GM23338 (cell line): Measurements from ENCODE around the gene STX1B. TPM values are rescaled to one million over a fixed set of nuclear protein-coding genes. Genes with fewer than 3 reads are reported as not detected.

Experiments used
- ATAC-seq: fragments of 200-7000 bp; cut with Tn5 transposase; 3 replicates; pipeline ENCODE4 v1.9.1; 2020
- DNase-seq: peaks from one replicate; pipeline ENCODE4 v3.0.0-alpha.2; 2015; ENCODE audit warnings: low spot score
- H2AFZ ChIP-seq: fragments of 200-600 bp; sonication (generic); 2 replicates; pipeline ENCODE4 v1.8.0; 2016; ENCODE audit warnings: antibody characterized with exemption, mild to moderate bottlenecking, moderate library complexity
- H3F3A ChIP-seq: fragments of 200-600 bp; sonication (generic); replicated peaks from 2 replicates; pipeline ENCODE4 v1.8.0; 2017; ENCODE audit warnings: antibody characterized with exemption, mixed run types, low read depth
- H3K27ac ChIP-seq: fragments of 200-600 bp; sonication (generic); 2 replicates; pipeline ENCODE4 v1.6.1; 2016; ENCODE audit warnings: low read depth
- H3K27me3 ChIP-seq: fragments of 200-600 bp; sonication (generic); 2 replicates; pipeline ENCODE4 v1.8.0; 2016; ENCODE audit warnings: mild to moderate bottlenecking, mixed run types, moderate library complexity; ENCODE audit not compliant: insufficient read depth
- H3K36me3 ChIP-seq: fragments of 200-600 bp; sonication (generic); 2 replicates; pipeline ENCODE4 v1.8.0; 2016; ENCODE audit warnings: mild to moderate bottlenecking; ENCODE audit not compliant: insufficient read depth
- H3K4me1 ChIP-seq: fragments of 200-600 bp; sonication (generic); 2 replicates; pipeline ENCODE4 v1.8.0; 2016; ENCODE audit warnings: mild to moderate bottlenecking, moderate library complexity; ENCODE audit not compliant: insufficient read depth
- H3K4me2 ChIP-seq: fragments of 200-600 bp; sonication (generic); 2 replicates; pipeline ENCODE4 v1.7.1; 2017; ENCODE audit warnings: mixed run types
- H3K4me3 ChIP-seq: fragments of 200-600 bp; sonication (generic); 2 replicates; pipeline ENCODE4 v1.6.1; 2016; ENCODE audit warnings: mixed run types
- H3K79me2 ChIP-seq: fragments of 200-600 bp; sonication (generic); replicated peaks from 2 replicates; pipeline ENCODE4 v1.8.0; 2017; ENCODE audit warnings: mild to moderate bottlenecking; ENCODE audit not compliant: insufficient read depth
- H3K9me2 ChIP-seq: fragments of 200-600 bp; sonication (generic); 2 replicates; pipeline ENCODE4 v1.8.0; 2017; ENCODE audit not compliant: insufficient read depth
- H4K20me1 ChIP-seq: fragments of 200-600 bp; sonication (generic); replicated peaks from 2 replicates; pipeline ENCODE4 v1.8.0; 2017; ENCODE audit warnings: mild to moderate bottlenecking; ENCODE audit not compliant: insufficient read depth
- H3K27ac Mint-ChIP-seq: 2 replicates; pipeline ENCODE4 v1.8.0; 2020; ENCODE audit warnings: inconsistent platforms, mild to moderate bottlenecking, moderate library complexity, mixed read lengths
- H3K27me3 Mint-ChIP-seq: 3 replicates; pipeline ENCODE4 v1.8.0; 2022; ENCODE audit warnings: low read depth, mild to moderate bottlenecking, moderate library complexity, mixed read lengths, inconsistent platforms; ENCODE audit not compliant: insufficient read depth, poor library complexity
- H3K36me3 Mint-ChIP-seq: 3 replicates; pipeline ENCODE4 v1.8.0; 2021; ENCODE audit warnings: low read depth, mild to moderate bottlenecking, inconsistent platforms, moderate library complexity, mixed read lengths
- H3K4me1 Mint-ChIP-seq: 3 replicates; pipeline ENCODE4 v1.8.0; 2020; ENCODE audit warnings: mild to moderate bottlenecking, inconsistent platforms, mixed read lengths
- H3K4me3 Mint-ChIP-seq: 3 replicates; pipeline ENCODE4 v1.8.0; 2021; ENCODE audit warnings: moderate library complexity, mild to moderate bottlenecking, inconsistent platforms, mixed read lengths
- H3K9me3 Mint-ChIP-seq: 3 replicates; pipeline ENCODE4 v1.8.0; 2020; ENCODE audit warnings: moderate library complexity, mild to moderate bottlenecking, inconsistent platforms, mixed read lengths
- CREB1 ChIP-seq: fragments of 250-450 bp; sonication (Bioruptor Pico); IDR thresholded peaks from 2 replicates; pipeline ENCODE4 v1.5.0; 2020; ENCODE audit warnings: low read depth, mild to moderate bottlenecking, moderate library complexity
- EZH2 ChIP-seq: fragments of 200-600 bp; sonication (generic); IDR thresholded peaks from one replicate; pipeline ENCODE4 v1.8.0; 2017; ENCODE audit warnings: antibody characterized with exemption, mild to moderate bottlenecking, low read depth; ENCODE audit not compliant: unreplicated experiment
- EZH2phosphoT487 ChIP-seq: fragments of 200-600 bp; sonication (generic); IDR thresholded peaks from one replicate; pipeline ENCODE4 v1.8.1; 2018; ENCODE audit warnings: antibody characterized with exemption; ENCODE audit not compliant: unreplicated experiment
- JUNB ChIP-seq: IDR thresholded peaks from one replicate; pipeline ENCODE4 v1.6.1; 2016; ENCODE audit warnings: antibody characterized with exemption; ENCODE audit not compliant: unreplicated experiment
- POLR2AphosphoS5 ChIP-seq: IDR thresholded peaks from 2 replicates; pipeline ENCODE4 v1.6.1; 2016; ENCODE audit warnings: antibody characterized with exemption, low read depth
- REST ChIP-seq: IDR thresholded peaks from one replicate; pipeline ENCODE4 v1.6.1; 2018; ENCODE audit warnings: antibody characterized with exemption; ENCODE audit not compliant: unreplicated experiment
- ZNF114 ChIP-seq: fragments of 250-450 bp; sonication (Bioruptor Pico); IDR thresholded peaks from 2 replicates; pipeline ENCODE4 v1.5.0; 2020; ENCODE audit warnings: mild to moderate bottlenecking, moderate library complexity
- ZNF331 ChIP-seq: fragments of 250-450 bp; sonication (Bioruptor Pico); IDR thresholded peaks from 2 replicates; pipeline ENCODE4 v1.5.0; 2020; ENCODE audit warnings: low read depth, mild to moderate bottlenecking, moderate library complexity
- polyA plus RNA-seq: library from polyadenylated mRNA; unstranded; fragments of >200 nt; fragmentation: Nextera tagmentation; extraction: Ambion mirVana; gene quantifications from 2 replicates; pipeline ENCODE4 v1.2.1, GENCODE V29; 2016
- total RNA-seq: library from RNA; depleted of rRNA; stranded (reverse); fragments of >200 nt; shearing (Covaris generic); gene quantifications from 2 replicates; pipeline ENCODE4 v1.2.3, GENCODE V29; 2014
- TF ChIP-seq, protein P1 (sequence below), 2 experiments: fragments of 200-600 bp in 1 of 2; sonication (generic) in 1 of 2; conservative IDR thresholded peaks; 2 replicates each; pipeline versions ENCODE4 v1.5.1 to v1.6.1; 2016 to 2017; ENCODE audit warnings: antibody characterized with exemption in 2 of 2, low read depth in 2 of 2, mild to moderate bottlenecking in 2 of 2, moderate library complexity in 1 of 2
- TF ChIP-seq, protein P2 (sequence below): IDR thresholded peaks from 2 replicates; pipeline ENCODE4 v1.6.1; 2016; ENCODE audit warnings: antibody characterized with exemption

The STX1B gene
- total and polyA plus RNA-seq, 2 experiments from 2014 or later: 1.7 to 9.5 TPM

DNA sequence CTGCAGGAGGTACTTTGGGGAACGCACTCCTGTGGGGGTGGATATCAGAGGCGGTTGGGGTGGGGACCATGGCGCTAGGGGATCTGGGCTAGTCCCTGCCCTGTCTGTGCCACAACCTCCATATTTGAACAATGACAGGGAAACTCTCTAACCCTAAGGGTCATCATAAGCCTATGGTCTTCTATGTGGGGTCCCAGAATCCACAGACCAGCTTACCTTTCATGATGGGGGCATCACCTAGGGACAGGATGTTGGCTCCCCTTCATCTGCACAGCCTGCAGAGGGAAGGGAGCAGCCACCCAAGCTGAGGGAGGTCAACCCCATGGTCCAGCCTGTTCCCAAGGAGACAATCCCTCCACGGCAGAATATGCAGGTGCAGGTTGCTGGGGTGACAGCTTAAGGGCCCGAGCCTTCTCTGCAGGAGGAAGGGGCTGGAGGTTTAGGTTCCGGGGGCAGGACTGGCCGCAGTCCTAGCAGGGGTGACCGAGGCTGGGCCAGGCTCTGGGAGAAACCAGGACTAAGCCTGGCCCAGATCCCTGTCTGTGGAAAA lies 59.8 kb downstream of the STX1B start (continued):
- TF ChIP-seq REST (no peak), EZH2phosphoT487 (no peak), POLR2AphosphoS5 (no peak), JUNB (no peak), CREB1 (CRISPR knock-in tag) (no peak), ZNF114 (no peak)
- TF ChIP-seq, protein P1, sequence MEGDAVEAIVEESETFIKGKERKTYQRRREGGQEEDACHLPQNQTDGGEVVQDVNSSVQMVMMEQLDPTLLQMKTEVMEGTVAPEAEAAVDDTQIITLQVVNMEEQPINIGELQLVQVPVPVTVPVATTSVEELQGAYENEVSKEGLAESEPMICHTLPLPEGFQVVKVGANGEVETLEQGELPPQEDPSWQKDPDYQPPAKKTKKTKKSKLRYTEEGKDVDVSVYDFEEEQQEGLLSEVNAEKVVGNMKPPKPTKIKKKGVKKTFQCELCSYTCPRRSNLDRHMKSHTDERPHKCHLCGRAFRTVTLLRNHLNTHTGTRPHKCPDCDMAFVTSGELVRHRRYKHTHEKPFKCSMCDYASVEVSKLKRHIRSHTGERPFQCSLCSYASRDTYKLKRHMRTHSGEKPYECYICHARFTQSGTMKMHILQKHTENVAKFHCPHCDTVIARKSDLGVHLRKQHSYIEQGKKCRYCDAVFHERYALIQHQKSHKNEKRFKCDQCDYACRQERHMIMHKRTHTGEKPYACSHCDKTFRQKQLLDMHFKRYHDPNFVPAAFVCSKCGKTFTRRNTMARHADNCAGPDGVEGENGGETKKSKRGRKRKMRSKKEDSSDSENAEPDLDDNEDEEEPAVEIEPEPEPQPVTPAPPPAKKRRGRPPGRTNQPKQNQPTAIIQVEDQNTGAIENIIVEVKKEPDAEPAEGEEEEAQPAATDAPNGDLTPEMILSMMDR (conservative IDR thresholded peaks at IDR 0.05; ENCODE audit: low read depth in 2 of 2): no peak
- TF ChIP-seq, protein P2, sequence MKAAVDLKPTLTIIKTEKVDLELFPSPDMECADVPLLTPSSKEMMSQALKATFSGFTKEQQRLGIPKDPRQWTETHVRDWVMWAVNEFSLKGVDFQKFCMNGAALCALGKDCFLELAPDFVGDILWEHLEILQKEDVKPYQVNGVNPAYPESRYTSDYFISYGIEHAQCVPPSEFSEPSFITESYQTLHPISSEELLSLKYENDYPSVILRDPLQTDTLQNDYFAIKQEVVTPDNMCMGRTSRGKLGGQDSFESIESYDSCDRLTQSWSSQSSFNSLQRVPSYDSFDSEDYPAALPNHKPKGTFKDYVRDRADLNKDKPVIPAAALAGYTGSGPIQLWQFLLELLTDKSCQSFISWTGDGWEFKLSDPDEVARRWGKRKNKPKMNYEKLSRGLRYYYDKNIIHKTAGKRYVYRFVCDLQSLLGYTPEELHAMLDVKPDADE: no peak

GRCh38 chr16:30949650-30950515 lies 60.6 kb downstream of the STX1B start:
- Mint-ChIP-seq H3K36me3 (peaks cover 13% of the 10 kb centered on the region), H3K27me3 (peaks cover 20% of the 10 kb centered on the region), H3K4me1 (peaks cover 34% of the 10 kb centered on the region), H3K4me3 (peak overlapping the region; percentile 88), H3K9me3 (no peaks in the 10 kb centered on the region), H3K27ac (peak overlapping the region; percentile 89)
- ATAC-seq (peak; percentile 1), DNase-seq (peak; percentile 76)
- Histone ChIP-seq H3K79me2 (no peaks in the 10 kb centered on the region), H4K20me1 (peaks cover 4% of the 10 kb centered on the region), H3K4me1 (peaks cover 7% of the 10 kb centered on the region; the same call in 1 of the 2 replicates), H3K4me2 (peak overlapping the region; percentile 98), H3K36me3 (no peaks in the 10 kb centered on the region; the same call in 1 of the 2 replicates), H3K4me3 (peak overlapping the region; percentile 92), H3K27ac (no peak overlapping the region), H3K9me2 (no peaks in the 10 kb centered on the region), H3K27me3 (no peaks in the 10 kb centered on the region), H3F3A (peaks cover 13% of the 10 kb centered on the region), H2AFZ (no peak overlapping the region)
- no peak for TF ChIP-seq ZNF331
- TF ChIP-seq, protein P2: 0 out of 2 replicates have a peak, but pooled peaks have one; percentile 30
- no peak for TF ChIP-seq EZH2
- no peak for TF ChIP-seq CREB1 (CRISPR knock-in tag)
- no peak for TF ChIP-seq REST
- no peak for TF ChIP-seq JUNB
